ENCODE measurements around the gene APLNR. TPM values are rescaled to one million over a fixed set of nuclear protein-coding genes. Genes with fewer than 3 reads are reported as not detected.

APLNR gene
- total and polyA plus RNA-seq, 2 of the 8 experiments (the other 6 are each of a cell fraction or from before 2014, with no cell fraction given): 0.80 TPM; not detected in 1

- no peak for TF ChIP-seq KDM1A (IDR thresholded peaks at IDR 0.05; ENCODE audit: borderline replicate concordance, low read length)
- no peak for TF ChIP-seq TCF12 (IDR thresholded peaks at IDR 0.05; ENCODE audit: low read depth, low read length)
These were observed 38.0 kb upstream of the APLNR start (continued) for GRCh38 chr11:57274904-57275498.
